Stimulated activated CD4-positive, alpha-beta T cell treated with anti-CD3 and anti-CD28 coated beads, Interleukin-12 subunit alpha, Interleukin-12 subunit beta, amount 100 ng/mL, for 4 hours (primary cell): ENCODE measurements around the gene CDH13.

ENCODE experiments used
- DNase-seq: peaks from one replicate; pipeline ENCODE4 v3.0.0-alpha.2; 2020

CDH13 gene

DNA sequence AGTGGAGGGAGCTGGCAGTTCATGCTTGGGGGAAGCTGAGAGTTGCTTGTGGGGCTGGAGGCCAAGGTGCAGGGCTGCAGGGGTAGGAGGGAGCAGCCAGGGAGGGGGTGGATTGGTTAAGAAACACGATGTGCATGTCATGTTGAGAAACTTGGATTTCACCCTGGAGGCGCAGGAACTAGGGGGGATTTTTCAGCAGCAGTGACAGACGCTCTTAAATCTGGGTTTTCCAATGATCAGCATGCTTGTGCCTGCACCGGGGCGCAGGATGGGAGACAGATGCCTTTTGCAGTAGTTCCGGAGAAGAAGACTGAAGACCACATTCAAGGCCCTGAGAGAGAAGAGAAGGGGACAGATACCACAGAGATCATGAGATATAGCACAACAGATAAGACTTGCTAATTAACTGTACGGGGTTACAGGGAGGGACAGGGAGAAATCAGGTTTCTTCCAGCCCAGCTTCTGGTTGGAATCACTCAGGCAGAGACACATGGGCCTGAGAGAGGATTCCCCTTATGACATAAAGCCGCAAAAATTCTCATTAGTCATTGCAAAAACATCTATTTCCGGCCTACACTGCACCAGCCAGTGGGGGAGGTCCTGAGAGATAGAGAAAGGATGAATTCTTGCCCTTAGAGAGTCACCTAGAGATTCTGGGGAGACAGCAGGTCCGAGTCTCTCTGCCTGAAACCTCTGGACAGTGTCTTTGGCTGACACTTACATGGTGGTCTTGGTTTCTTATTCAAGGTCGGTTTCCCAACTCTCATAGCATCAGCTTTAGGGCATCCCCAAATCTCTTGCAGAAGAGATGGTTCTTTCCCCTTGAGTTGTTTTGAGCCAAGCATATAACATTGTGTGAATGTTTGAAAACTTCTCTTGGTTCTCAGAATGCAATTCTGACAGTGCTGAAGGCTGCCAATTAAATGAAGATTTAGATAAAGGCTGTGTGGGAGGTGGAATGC, 27.1 kb downstream of the CDH13 start:
- no peak for DNase-seq

- DNase-seq, result peak; percentile 33
These were observed 28.4 kb downstream of the CDH13 start for GRCh38 chr16:82655072-82655714.

DNA sequence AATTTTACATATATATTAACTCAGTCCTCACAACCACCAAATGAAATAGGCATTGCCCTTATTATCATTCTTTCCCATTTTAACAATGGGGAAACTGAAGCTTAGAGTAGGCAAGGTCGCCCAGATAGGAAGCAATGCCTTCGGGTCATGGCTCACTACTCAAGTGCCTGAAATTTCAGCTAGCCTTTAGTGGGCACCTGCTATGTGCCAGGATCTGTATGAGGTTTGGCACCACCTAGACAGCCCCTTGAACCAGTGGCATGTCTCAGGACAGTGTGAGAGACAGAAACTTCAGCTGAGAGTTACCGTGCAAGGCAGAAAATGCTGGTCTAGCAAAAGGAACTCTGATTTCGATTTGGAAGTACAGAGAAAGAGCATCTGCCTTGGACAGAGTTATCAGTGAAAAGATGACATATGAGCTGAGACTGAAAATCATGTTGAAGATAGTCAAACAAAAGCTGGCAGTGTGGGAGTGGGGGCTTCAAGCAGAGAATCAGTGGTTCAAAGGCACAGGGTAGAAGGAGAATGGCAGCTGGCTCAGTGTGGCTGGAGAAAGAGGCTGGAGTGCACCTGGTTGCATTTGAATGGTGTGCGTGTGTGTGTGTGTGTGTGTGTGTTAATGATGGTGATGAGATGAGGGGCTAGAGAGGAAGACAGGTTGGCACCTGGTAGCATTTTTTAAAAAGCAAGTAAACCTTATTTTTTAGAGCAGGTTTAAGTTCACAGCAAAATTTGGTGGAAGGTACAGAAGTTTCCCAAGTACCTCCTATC, 29.1 kb downstream of the CDH13 start:
- no peak for DNase-seq

GRCh38 chr16:82657239-82657638, 30.5 kb downstream of the CDH13 start:
- DNase-seq, result no peak

- no peak for DNase-seq
These were observed 31.0 kb downstream of the CDH13 start for GRCh38 chr16:82657786-82658185.

DNA sequence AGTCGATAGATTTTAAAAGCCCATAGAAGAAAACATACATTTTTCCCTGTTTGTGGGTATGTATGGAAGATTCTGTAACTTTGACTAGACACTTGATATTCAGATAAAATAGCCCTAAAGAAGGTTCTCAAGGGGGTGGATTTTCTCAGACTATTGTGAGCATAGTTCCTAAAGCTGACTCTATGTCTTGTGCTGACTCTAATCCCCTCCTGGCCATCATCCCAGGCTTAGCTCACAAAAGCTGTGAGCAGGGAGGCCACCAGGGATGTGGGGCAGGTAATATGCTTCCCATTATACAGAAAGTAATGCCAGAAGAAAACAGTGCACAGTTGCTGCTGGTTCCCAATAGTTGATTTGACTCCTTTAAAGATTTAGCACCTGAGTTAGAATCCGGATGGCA, 32.0 kb downstream of the CDH13 start:
- DNase-seq, result no peak

GRCh38 chr16:82660075-82660645, 33.4 kb downstream of the CDH13 start:
- peak; percentile 16 for DNase-seq

DNA sequence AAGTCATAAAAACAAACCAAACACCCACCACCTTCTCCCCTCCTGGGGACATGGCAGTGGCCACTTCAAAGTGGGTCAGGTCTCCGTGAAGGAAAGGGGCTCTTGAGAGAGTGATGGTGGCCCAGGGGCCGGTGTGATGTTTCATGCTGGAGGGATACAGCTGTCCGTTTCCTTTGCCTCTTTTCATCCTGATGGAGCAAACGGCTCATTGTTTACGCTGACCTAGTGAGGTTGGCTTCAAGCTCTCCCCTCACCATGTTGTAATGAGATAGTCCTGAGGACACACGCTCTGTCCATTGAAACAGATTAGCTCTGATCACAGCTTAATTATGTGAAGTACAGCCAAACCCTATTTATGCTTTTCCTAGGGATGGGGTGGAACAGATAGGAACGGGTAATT, 34.2 kb downstream of the CDH13 start:
- no peak for DNase-seq

DNA sequence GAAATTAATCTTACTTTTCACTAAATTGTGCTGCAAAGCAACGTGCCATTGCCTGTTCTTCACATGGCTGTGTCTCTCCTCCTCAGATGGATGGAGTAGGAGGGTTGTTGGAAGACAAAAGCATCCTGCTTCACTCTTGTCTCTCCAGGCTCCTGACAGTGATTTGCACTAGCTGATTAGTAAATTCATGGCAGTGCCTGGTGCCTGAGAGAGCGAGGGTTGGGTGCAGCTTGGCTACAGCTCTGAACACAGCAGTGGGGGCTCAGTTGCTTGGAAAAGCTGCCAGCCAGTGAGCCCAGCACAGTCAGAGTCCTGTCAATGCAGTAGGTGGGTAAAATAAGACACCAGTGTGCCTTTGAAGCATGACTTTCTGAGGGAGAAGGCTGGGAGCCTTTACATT, 37.4 kb downstream of the CDH13 start:
- DNase-seq, result no peak

DNA sequence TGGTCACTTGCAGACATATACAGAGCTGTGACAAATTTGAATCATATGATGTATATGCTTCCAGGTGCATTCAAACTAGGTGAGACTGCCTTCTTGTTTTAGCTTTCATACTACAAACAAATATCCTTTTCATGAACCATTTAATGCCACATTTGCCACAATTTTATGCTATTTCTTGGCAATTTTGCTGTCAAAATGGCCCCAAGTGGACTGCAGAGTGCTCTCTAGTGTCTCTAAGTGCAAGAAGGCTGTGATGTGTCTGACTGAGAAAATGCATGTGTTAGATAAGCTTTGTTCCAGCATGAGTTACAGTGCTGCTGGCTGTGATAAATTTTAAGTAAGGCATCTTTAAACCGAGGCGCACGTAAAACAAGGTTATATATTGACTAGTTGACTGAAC, 38.3 kb downstream of the CDH13 start:
- no peak for DNase-seq

GRCh38 chr16:82667437-82667836, 40.7 kb downstream of the CDH13 start:
- DNase-seq, result no peak

GRCh38 chr16:82668094-82668493, 41.3 kb downstream of the CDH13 start:
- no peak for DNase-seq

DNA sequence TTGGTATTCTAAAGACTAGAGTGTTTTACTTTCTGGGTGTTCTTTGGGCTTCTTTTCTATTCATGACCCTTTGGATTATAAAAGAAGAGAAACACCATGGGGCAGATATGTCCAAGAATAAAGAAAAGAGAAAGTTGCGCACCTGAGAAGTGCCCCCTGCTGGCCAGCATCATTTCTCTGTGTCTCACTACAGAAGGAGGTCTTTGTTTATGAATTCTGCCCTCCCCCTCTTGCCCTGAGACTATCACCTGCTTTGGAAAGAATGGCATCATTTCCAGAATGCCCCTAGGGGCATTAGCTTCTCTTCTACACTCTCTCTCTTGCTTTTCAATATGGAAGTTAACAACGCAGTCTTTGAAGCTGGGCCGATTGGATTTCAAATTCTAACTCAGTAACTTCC, 45.0 kb downstream of the CDH13 start:
- DNase-seq, result no peak

DNA sequence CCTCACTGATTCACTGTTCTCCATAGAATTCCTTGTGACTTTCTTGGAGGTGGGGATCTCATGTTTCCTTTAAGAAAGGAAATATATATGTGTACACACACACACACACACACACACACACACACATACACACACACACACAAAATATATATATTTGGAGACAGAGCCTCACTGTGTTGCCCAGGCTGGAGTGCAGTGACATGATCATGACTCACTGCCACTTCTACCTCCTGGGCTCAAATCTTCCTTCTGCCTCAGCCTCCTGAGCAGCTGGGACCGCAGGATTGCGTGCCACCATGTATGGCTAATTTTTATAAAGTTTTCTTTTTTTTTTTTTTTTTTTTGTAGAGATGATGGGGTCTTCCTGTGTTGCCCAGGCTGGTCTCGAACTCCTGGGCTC, 45.9 kb downstream of the CDH13 start:
- DNase-seq, result no peak

GRCh38 chr16:82675300-82675699, 48.5 kb downstream of the CDH13 start:
- DNase-seq, result no peak

DNA sequence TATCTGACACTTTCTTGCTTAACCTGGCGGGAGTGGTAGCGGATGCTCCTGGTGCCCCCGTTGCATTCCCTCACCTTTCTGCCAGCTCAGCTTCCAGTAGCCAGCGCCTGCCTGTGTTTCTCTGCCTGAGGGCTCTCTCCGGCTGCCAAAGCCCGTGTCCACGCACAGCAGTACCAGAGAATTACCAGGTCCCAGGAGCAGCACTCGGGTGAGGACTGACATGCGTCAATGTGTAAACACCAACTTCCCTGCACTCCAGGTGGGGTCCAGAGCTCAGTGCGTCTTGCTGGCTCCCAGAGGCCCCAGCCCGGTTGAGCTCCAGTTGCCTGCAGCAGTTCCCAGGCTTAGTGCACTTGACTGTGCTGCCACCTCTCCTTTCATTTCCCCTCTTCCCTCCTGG, 54.8 kb downstream of the CDH13 start:
- DNase-seq, result no peak

DNA sequence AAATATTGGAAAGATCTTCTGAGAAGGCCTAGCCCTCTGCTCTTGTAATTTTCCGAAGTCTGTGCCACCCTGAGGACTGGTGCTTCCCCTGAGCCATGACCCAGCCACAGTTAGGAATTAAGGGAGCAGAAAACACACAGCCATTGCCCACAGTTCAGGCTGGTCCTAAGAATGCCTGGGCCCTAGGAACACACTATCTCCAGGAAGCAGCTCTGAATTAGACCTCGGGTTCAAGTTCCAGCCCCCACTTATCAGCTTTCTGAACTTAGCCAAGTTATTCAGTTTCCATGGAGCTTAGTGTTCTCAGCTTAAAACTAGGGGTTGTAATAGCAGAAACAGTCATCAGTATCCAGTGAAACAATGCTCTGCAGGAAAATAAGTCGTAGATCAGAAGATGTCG, 56.0 kb downstream of the CDH13 start:
- no peak for DNase-seq

- DNase-seq, result no peak
These were observed 57.5 kb downstream of the CDH13 start for GRCh38 chr16:82684256-82684655.

GRCh38 chr16:82685526-82685925, 58.8 kb downstream of the CDH13 start:
- DNase-seq, result no peak

DNA sequence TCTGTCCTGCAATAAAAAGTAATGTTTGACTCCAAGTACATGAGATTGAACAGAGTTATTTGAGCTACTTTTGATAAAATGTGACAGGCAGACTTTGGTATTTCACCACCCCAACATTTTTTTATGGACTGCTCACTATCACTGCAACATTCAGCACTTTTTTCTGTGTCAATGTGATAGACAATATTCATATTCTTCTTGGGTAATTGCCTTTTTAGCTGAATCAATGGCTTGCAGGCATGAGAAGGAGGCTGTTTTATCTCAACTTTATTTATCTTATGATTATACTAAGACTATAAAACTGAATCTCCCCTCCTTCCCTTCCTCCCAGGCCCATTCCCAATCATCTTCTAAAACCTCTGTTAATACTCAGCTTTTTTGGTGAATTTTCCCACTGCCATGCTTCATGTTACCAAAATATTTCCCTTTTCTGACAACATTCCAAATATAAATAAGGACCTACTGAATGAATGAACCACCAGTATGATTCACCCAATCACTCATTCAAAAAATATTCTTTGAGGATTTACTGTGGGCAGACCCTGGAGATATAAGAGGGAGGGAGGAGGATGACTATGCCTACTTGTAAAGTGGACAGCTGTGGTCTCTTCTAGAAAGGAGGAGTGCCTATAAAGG, 67.6 kb downstream of the CDH13 start:
- DNase-seq, result no peak

- DNase-seq, result no peak
These were observed 69.0 kb downstream of the CDH13 start for GRCh38 chr16:82695806-82696205.

DNA sequence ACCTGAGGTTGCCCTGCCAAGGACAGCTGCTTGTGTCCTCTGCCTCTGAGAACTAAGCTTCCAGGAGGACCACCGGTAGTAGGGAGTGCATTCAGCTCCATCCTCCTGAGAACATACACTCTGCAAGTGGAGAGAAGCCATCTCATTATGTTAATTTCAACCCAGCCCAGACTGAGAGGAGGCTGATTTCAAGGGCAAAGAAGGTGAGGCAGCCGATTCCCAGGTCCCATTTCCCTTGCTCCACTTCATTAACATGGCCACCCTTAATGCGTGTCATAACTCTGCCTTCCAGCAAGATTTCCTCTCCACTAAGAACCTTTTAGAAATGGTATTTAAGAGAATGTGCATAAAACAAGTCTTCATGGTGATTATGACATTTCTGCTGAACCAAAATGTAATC, 72.5 kb downstream of the CDH13 start:
- DNase-seq, result no peak
